ENCODE measurements around the gene ZNF579.

GRCh38 chr19:55539090-55539984 lies 41.3 kb downstream of the ZNF579 start:
- no peak for TF ChIP-seq CTCF (conservative IDR thresholded peaks at IDR 0.05; ENCODE audit: low read length)
- no peak for TF ChIP-seq EZH2phosphoT487 (IDR thresholded peaks at IDR 0.05; ENCODE audit: borderline replicate concordance, low read depth, low read length)

Data from OCI-LY7 (cell line).